Panc1 (cell line): ENCODE measurements around the gene ADAM29. TPM values are rescaled to one million over a fixed set of nuclear protein-coding genes. Genes with fewer than 3 reads are reported as not detected.

Source experiments
- ATAC-seq: fragments of 200-7000 bp; cut with Tn5 transposase; 2 replicates; pipeline ENCODE4 v1.9.1; 2020; ENCODE audit warnings: mild to moderate bottlenecking, moderate library complexity
- BruUV-seq: library from RNA; stranded (reverse); fragments of 400-500 nt; replicated peaks from 2 replicates; lab custom pipeline; 2021; lab: Mats Ljungman, UMichigan
- CTCF ChIA-PET: fragments of 300-600 bp; sonication (Branson Sonifier 250); formaldehyde crosslinking; loops from one replicate; lab custom pipeline; 2022; ENCODE audit warnings: antibody characterized with exemption; lab: Charles Lee
- POLR2A ChIA-PET: fragments of 300-600 bp; sonication (Branson Sonifier 250); formaldehyde crosslinking; loops from one replicate; lab custom pipeline; 2022; ENCODE audit warnings: antibody characterized with exemption; lab: Charles Lee
- DNase-seq: peaks from one replicate; pipeline ENCODE4 v3.0.0-alpha.2; 2010; ENCODE audit warnings: low read depth, low spot score
- H3K27ac ChIP-seq: 2 replicates; pipeline ENCODE4 v1.5.1; 2011; ENCODE audit warnings: mild to moderate bottlenecking, low read length, inconsistent platforms
- H3K27me3 ChIP-seq: fragments of 200-500 bp; sonication (Bioruptor generic); 2 replicates; pipeline ENCODE4 v1.6.0; 2014; ENCODE audit warnings: low read length, inconsistent platforms; ENCODE audit not compliant: control insufficient read depth, insufficient read depth
- H3K36me3 ChIP-seq: fragments of 200-500 bp; sonication (Bioruptor generic); 2 replicates; pipeline ENCODE4 v1.5.1; 2014; ENCODE audit warnings: inconsistent platforms, mild to moderate bottlenecking, low read length, moderate library complexity; ENCODE audit not compliant: control insufficient read depth, insufficient read depth
- H3K4me1 ChIP-seq: 2 replicates; pipeline ENCODE4 v1.5.1; 2011; ENCODE audit warnings: inconsistent platforms, mild to moderate bottlenecking, low read length, moderate library complexity; ENCODE audit not compliant: control insufficient read depth, insufficient read depth
- H3K4me3 ChIP-seq, 2 experiments: 2 replicates each; pipeline ENCODE4 v1.5.1; 2011 to 2012; ENCODE audit warnings: low read depth in 2 of 2, low read length in 2 of 2, mild to moderate bottlenecking in 2 of 2, inconsistent platforms in 1 of 2, moderate library complexity in 1 of 2
- H3K9me3 ChIP-seq: fragments of 200-500 bp; sonication (Bioruptor generic); 2 replicates; pipeline ENCODE4 v1.5.1; 2014; ENCODE audit warnings: low read depth, mild to moderate bottlenecking, inconsistent platforms, low read length, moderate library complexity; ENCODE audit not compliant: control insufficient read depth, insufficient read depth
- CTCF ChIP-seq: fragments of 450-650 bp; IDR thresholded peaks from 2 replicates; pipeline ENCODE4 v1.5.1; 2017; ENCODE audit warnings: mild to moderate bottlenecking
- POLR2AphosphoS5 ChIP-seq: IDR thresholded peaks from 2 replicates; pipeline ENCODE4 v1.6.1; 2012; ENCODE audit warnings: mild to moderate bottlenecking, low read depth, low read length, moderate library complexity
- REST ChIP-seq, 2 experiments: IDR thresholded peaks; 2 replicates each; pipeline ENCODE4 v1.6.1; 2011 to 2012; ENCODE audit warnings: low read depth in 2 of 2, control low read depth in 1 of 2, low read length in 1 of 2, mild to moderate bottlenecking in 1 of 2, moderate library complexity in 1 of 2; ENCODE audit not compliant: insufficient read depth in 1 of 2
- SIN3A ChIP-seq: IDR thresholded peaks from 2 replicates; pipeline ENCODE4 v1.6.1; 2012; ENCODE audit warnings: low read depth, mild to moderate bottlenecking, low read length, moderate library complexity, borderline replicate concordance; ENCODE audit not compliant: insufficient read depth
- TCF7L2 ChIP-seq: IDR thresholded peaks from 2 replicates; pipeline ENCODE4 v1.6.1; 2011; ENCODE audit warnings: mild to moderate bottlenecking, low read depth, low read length, inconsistent platforms
- in situ Hi-C: cut with HindIII; loops from 2 replicates; pipeline ENCODE4 v1.10.0; 2016; ENCODE audit warnings: low sequenced_read_pairs, low pct_unique_long_range_greater_than_20kb
- intact Hi-C: fragments of 100-400 bp; cut with micrococcal nuclease; formaldehyde crosslinking; loops from one replicate; pipeline ENCODE4 v1.10.0; 2022; ENCODE audit not compliant: unreplicated experiment
- total RNA-seq: library from RNA; stranded (reverse); gene quantifications from one replicate; pipeline ENCODE4 v1.2.1, GENCODE V29; 2021; ENCODE audit not compliant: unreplicated experiment

ADAM29 gene
- total RNA-seq, 1 experiment from 2014 or later, result not detected

GRCh38 chr4:174948826-174949225 is 30.7 kb downstream of the ADAM29 start:
- ChIA-PET CTCF (no interaction called here), POLR2A (no interaction called here)
- no peaks in the 10 kb centered on the region for H3K9me3 ChIP-seq
- no peak overlapping the region for H3K27ac ChIP-seq
- TF ChIP-seq POLR2AphosphoS5, result no peak
- no peak for TF ChIP-seq CTCF
- TF ChIP-seq TCF7L2, result no peak
- TF ChIP-seq SIN3A, result no peak
- TF ChIP-seq REST (IDR thresholded peaks at IDR 0.05; ENCODE audit: insufficient read depth in 1 of 2, low read depth in 2 of 2, low read length in 1 of 2), result no peak
- ATAC-seq (no peak), DNase-seq (no peak)
- no peaks in the 10 kb centered on the region for H3K27me3 ChIP-seq
- intact Hi-C loops (no loop called here), in situ Hi-C loops (no loop called here)
- no peaks in the 10 kb centered on the region for H3K36me3 ChIP-seq
- BruUV-seq, result no TSS peak
- no peaks in the 10 kb centered on the region for H3K4me1 ChIP-seq
- H3K4me3 ChIP-seq, result no peak overlapping the region

GRCh38 chr4:174972911-174973310 is 54.8 kb downstream of the ADAM29 start:
- no TSS peak for BruUV-seq
- H3K9me3 ChIP-seq, result no peaks in the 10 kb centered on the region
- CTCF ChIA-PET, result no interaction called here

More at GRCh38 chr4:174972911-174973310, 54.8 kb downstream of the ADAM29 start:
- no peaks in the 10 kb centered on the region for H3K27me3 ChIP-seq
- in situ Hi-C loops, result no loop called here
- TF ChIP-seq POLR2AphosphoS5 (no peak), CTCF (no peak), TCF7L2 (no peak)
- no peak overlapping the region for H3K27ac ChIP-seq
- POLR2A ChIA-PET, result no interaction called here
- intact Hi-C loops, result no loop called here
- DNase-seq, result no peak
- no peak overlapping the region for H3K4me3 ChIP-seq
- no peaks in the 10 kb centered on the region for H3K36me3 ChIP-seq
- H3K4me1 ChIP-seq, result no peaks in the 10 kb centered on the region
- no peak for ATAC-seq
